Muscle layer of duodenum (tissue), 2 donors: ENCODE results near the gene PRDM15.
"Not testable (repeated sequence)": the region's sequence is repeated elsewhere in the genome, so short reads cannot be mapped to it uniquely, and the experiment has no call there.

Experiments
- H3K27ac ChIP-seq: one replicate; pipeline ENCODE4 v1.7.0; 2013; ENCODE audit warnings: mild to moderate bottlenecking, low read length
- H3K27me3 ChIP-seq: one replicate; pipeline ENCODE4 v1.7.0; 2013; ENCODE audit warnings: low read depth, mild to moderate bottlenecking, control low read depth, low read length
- H3K36me3 ChIP-seq, 2 donors: one replicate each; pipeline ENCODE4 v1.7.0; 2013; ENCODE audit warnings: low read length in 2 of 2, control low read depth in 1 of 2, mild to moderate bottlenecking in 1 of 2; ENCODE audit not compliant: insufficient read depth in 2 of 2, control insufficient read depth in 1 of 2
- H3K4me1 ChIP-seq, 2 donors: one replicate each; pipeline ENCODE4 v1.7.0; 2013; ENCODE audit warnings: low read length in 2 of 2, mild to moderate bottlenecking in 2 of 2, control low read depth in 1 of 2, moderate library complexity in 1 of 2; ENCODE audit not compliant: insufficient read depth in 2 of 2, control insufficient read depth in 1 of 2
- H3K4me3 ChIP-seq, 2 donors: one replicate each; pipeline ENCODE4 v1.7.0; 2013; ENCODE audit warnings: low read length in 2 of 2, low read depth in 1 of 2, mild to moderate bottlenecking in 1 of 2
- H3K9me3 ChIP-seq, 2 donors: one replicate each; pipeline ENCODE4 v1.7.0; 2013; ENCODE audit warnings: low read length in 2 of 2, control low read depth in 1 of 2, mild to moderate bottlenecking in 1 of 2; ENCODE audit not compliant: control insufficient read depth in 1 of 2
- donor health status: healthy.

Gene PRDM15

DNA sequence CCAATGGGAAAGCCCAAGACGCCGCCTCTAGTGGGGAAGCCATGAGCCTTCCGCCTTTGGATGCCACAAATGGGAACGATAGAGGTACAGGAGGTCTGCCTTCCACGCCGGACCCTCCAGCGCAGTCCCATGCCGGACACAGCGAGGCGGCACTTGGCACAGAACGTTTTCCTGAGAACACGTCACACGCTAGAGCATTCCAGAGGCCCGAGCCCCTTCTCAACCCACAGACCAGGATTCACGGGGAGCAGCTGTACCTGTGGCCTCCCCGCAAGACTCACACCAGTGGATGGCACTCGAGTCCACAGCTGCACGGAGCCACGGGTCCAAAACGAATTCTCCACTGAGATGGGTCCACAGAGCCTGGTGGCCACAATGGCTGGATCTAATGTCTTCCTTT, 80.8 kb downstream of the PRDM15 start:
- Histone ChIP-seq H3K36me3 (peaks cover 11 to 27% of the 10 kb centered on the region in 2 donors), H3K9me3 (peaks cover 0 to 2% of the 10 kb centered on the region in 2 donors), H3K27me3 (no peaks in the 10 kb centered on the region), H3K4me3 (no peak overlapping the region), H3K4me1 (peaks cover 0 to 4% of the 10 kb centered on the region in 2 donors), H3K27ac (no peak overlapping the region)

DNA sequence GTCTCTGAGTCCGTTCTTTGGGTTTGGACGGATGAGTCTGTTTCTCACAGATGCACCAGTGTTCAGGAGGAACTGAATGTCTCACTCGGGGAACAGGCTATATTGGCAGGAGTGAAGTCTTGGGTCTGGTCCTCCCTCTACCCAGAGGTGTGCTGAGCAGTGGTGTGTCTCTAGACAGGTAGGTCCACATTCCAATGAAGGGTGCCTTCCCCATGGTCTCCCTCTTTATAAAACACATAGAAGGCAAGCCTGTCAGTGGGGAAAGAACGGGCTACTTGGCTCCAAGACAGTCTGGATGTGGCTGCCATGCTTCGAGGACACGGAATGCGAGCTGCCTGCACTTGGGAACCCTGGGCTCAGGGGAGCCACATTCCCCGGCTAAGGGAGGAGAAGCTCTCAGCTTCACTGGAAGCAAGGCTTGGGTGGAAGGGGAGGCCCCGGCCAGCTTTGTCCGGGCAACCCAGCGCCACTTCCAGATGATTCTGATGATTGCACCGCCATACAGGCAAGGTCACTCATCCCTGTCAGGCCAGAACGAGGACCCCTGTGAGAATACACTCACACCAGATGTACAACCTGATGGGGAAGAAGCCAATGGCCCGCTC, 82.6 kb downstream of the PRDM15 start:
- Histone ChIP-seq H3K27ac (no peak overlapping the region), H3K4me3 (no peak overlapping the region), H3K36me3 (peaks cover 11 to 21% of the 10 kb centered on the region in 2 donors), H3K4me1 (no peaks in the 10 kb centered on the region), H3K27me3 (no peaks in the 10 kb centered on the region), H3K9me3 (peaks cover 0 to 13% of the 10 kb centered on the region in 2 donors)

DNA sequence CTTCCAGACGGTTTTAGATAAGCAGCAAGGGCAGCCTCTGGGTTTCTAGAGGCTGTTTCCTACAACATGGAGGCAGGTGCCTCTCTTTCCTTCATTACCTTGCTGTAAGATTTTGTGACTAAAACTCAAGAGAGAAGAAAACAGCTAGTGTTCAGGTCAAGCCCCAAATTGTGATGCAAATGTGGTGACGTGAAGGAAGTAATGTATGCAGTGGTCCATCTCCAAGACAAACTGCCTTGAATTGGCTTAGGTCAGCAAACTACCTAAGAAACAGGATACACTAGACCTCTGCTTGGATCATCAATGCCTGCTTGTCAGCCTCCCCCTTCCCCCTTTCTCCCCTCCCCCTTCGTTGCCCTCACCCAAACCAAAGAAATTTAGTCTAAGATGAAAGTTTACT, 83.4 kb downstream of the PRDM15 start:
- Histone ChIP-seq H3K4me1 (no peaks in the 10 kb centered on the region), H3K36me3 (peaks cover 7 to 13% of the 10 kb centered on the region in 2 donors), H3K27ac (no peak overlapping the region), H3K27me3 (no peaks in the 10 kb centered on the region), H3K4me3 (no peak overlapping the region), H3K9me3 (peaks cover 0 to 13% of the 10 kb centered on the region in 2 donors)

DNA sequence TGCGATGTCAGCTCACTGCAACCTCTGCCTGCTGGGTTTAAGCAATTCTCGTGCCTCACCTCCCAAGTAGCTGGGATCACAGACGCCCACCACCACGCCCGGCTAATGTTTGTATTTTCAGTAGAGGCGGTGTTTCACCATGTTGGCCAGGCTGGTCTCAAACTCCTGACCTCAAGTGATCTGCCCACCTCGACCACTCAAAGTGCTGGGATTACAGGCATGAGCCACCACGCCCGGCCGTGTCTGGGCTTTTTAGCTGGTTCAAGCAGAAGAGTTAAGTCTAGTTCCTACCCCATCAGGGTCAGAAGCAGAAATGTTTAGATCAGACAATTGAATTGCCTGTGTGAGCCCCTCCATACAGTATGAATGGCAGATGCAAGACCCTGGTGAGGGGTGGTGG, 84.5 kb downstream of the PRDM15 start:
- Histone ChIP-seq H3K36me3 (peaks cover 0 to 7% of the 10 kb centered on the region in 2 donors), H3K27ac (no peak overlapping the region), H3K4me3 (no peak overlapping the region), H3K27me3 (no peaks in the 10 kb centered on the region), H3K9me3 (peaks cover 0 to 13% of the 10 kb centered on the region in 2 donors), H3K4me1 (no peaks in the 10 kb centered on the region)

DNA sequence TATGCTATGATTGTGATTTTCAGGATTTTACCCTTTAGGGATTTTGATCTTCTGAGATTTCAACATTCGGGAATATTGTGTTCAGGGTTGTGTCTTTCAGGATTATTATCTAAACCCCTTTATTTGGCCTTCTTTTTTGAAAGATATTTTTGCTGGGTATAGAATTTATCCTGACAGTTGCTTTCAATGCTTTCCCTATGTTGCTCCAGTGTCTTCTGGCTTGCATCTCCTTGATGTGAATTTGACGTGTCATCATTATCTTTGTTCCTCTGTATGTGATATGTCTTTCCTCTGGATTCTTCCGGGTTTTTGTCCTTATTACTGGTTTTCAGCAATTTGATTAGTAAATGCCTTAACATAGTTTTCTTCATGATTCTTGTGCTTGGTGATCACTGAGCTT, 86.4 kb downstream of the PRDM15 start:
- Histone ChIP-seq H3K36me3 (no peaks in the 10 kb centered on the region), H3K4me1 (no peaks in the 10 kb centered on the region), H3K4me3 (no peak overlapping the region), H3K9me3 (peaks cover 0 to 13% of the 10 kb centered on the region in 2 donors), H3K27me3 (no peaks in the 10 kb centered on the region), H3K27ac (no peak overlapping the region)

DNA sequence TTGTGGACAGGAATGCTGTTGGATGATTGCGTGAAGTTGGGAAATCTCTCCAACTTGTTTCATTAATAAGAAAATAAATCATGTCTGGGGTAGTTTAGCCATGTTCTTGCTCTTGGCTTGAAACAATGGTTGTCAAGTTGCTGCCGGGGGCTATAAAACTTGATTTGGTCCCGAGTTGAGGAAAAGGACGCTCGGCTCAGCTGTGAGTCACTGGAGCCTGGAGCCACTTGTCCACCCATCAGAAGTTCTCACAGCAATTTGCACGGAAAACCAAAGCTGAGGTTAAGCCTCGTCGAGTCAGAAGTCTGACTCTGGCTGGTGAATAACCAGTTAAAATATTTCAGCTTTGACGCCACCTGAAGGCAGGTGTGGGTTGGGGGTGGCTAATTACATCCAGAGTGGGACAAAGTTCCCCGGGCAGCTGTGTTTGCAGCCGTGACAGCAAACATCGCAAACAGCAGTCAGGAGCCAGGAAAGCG, 92.6 kb downstream of the PRDM15 start:
- H3K27me3 ChIP-seq = no peaks in the 10 kb centered on the region
- peaks cover 0 to 4% of the 10 kb centered on the region in 2 donors for H3K4me1 ChIP-seq
- H3K36me3 ChIP-seq = no peaks in the 10 kb centered on the region
- H3K27ac ChIP-seq = no peak overlapping the region
- no peaks in the 10 kb centered on the region for H3K9me3 ChIP-seq
- no peak overlapping the region for H3K4me3 ChIP-seq

DNA sequence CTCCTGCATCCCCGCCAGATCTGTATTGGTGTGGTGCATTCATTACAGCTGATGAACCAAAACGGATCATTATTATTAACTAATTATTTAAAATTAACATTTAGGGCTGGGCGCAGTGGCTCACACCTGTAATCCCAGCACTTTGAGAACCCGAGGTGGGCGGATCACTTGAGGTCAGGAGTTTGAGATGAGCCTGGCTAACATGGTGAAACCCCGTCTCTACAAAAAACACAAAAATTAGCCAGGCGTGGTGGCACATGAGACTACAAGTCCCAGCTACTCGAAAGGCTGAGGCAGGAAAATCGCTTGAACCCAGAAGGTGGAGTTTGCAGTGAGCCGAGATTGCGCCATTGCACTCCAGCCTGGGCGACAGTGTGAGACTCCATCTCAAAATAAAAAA, 93.9 kb downstream of the PRDM15 start:
- H3K27me3 ChIP-seq, H3K4me1 ChIP-seq, H3K9me3 ChIP-seq, H3K27ac ChIP-seq, H3K36me3 ChIP-seq, H3K4me3 ChIP-seq: not testable (repeated sequence)

DNA sequence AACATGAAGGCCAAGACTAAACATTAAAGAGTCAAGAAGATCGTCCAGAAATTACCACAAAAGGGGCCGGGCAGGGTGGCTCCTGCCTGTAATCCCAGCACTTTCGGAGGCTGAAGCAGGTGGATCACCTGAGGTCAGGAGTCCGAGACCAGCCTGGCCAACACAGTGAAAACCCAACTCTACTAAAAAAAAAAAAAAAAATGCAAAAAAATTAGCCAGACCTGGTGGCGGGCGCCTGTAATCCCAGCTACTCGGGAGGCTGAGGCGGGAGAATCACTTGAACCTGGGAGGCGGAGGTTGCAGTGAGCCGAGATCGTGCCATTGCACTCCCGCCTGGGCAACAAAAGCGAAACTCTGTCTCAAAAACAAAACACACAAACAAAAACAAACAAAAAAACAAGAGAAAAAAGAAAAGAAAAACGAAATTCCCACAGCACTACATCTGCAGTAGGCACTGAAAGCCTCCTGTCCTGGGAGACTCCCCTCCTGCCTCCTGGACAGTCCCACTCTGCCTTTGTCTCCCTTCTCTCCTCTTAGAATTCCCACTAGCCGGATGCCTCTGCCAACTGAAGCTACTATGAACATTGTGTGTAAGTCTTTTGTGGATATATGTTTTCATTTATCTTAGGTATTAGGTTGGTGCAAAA, 94.6 kb downstream of the PRDM15 start:
- H3K9me3 ChIP-seq = no peaks in the 10 kb centered on the region
- peaks cover 0 to 4% of the 10 kb centered on the region in 2 donors for H3K4me1 ChIP-seq
- H3K4me3 ChIP-seq = no peak overlapping the region
- H3K36me3 ChIP-seq = no peaks in the 10 kb centered on the region
- H3K27ac ChIP-seq = no peak overlapping the region
- peaks cover 9% of the 10 kb centered on the region for H3K27me3 ChIP-seq

DNA sequence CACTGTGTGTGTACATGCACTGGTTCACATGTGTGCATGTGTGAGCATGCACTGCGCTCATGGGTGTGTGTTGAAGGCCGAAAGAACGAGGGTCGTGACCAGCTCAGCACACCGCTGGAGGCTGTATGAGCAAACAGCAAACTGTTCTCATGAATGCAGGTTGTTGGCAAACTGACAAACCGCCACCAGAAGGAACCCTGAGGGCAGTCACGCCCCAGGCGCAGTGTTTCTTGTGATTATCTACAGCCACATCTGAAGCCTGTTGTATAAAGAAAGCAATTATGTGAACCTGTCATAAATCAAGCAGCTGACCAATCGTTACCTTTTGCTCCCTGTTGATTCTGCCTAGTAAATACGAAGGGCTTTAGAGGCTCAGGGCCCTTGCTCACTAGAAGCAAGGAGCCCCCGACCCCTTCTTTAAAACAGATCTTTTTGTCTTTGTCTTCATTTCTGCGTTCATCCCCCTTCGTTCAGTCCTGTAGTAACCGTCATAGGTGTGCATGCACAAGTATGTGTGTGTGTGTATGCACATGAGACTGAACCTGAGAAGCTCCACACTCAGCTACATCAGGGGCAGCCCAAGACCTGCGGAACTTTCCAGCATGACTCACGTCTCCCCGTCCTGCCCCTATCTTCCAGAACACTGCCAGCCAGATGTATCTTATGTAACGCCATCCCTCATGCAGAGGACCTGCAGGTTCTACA, 95.5 kb downstream of the PRDM15 start:
- peaks cover 0 to 4% of the 10 kb centered on the region in 2 donors for H3K4me1 ChIP-seq
- H3K36me3 ChIP-seq = no peaks in the 10 kb centered on the region
- H3K4me3 ChIP-seq = no peak overlapping the region
- H3K9me3 ChIP-seq = no peaks in the 10 kb centered on the region
- H3K27me3 ChIP-seq = peaks cover 18% of the 10 kb centered on the region
- H3K27ac ChIP-seq = no peak overlapping the region

DNA sequence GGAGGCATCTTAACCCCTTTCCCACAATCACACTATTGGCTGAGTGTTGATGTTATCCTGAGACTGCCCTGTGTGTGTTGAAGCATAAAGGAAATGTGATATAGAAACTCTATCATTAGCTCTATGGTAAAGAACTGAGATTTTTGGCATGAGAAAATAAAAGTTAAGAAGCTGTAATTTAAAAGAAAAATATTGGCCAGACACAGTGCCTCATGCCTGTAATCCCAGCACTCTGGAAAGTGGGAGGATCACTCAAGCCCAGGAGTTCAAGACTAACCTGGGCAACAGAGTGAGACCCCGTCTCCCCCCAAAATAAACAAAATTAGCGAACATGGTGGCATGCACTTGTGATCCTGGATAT, 98.1 kb downstream of the PRDM15 start:
- Histone ChIP-seq H3K27me3 (peaks cover 19% of the 10 kb centered on the region), H3K9me3 (no peaks in the 10 kb centered on the region), H3K4me3 (no peak overlapping the region), H3K27ac (no peak overlapping the region), H3K36me3 (no peaks in the 10 kb centered on the region), H3K4me1 (peaks cover 4 to 8% of the 10 kb centered on the region in 2 donors)

DNA sequence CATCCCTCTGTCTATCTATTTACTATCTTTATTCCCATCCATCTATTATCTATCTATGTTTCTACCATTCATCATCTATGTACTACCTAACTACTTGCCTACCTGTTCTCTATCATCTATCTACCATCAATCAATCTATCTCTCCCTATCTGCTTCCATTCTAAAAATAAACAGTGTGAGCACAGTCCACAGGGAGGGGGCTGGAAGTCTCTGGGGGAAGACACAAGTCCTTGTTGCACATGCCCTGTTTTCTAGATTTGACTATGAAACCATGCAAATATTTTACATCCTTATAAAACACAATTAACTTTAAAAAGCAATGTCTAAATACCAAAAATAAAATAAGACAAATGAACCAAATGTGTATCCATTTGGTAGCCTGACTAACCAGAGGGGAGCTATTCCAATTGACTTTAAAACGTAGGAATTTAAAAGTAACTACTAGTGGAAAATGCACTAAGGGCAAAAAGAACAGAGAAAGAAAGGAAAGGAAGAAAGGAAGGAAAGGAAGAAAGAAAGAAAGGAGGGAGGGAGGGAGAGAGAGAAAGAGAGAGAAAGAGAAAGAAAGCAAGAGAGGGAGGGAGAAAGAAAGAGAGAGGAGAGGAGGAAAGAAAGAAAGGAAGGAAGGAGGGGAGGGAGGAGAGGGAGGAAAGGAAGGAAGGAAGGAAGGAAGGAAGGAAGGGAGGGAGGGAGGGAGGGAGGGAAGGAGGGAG, 98.7 kb downstream of the PRDM15 start:
- Histone ChIP-seq H3K27me3 (peaks cover 21% of the 10 kb centered on the region), H3K36me3 (no peaks in the 10 kb centered on the region), H3K27ac (no peak overlapping the region), H3K4me3 (no peak overlapping the region), H3K9me3 (no peaks in the 10 kb centered on the region), H3K4me1 (peaks cover 4 to 8% of the 10 kb centered on the region in 2 donors)
